ENCODE results near the gene MATN3. TPM values are rescaled to one million over a fixed set of nuclear protein-coding genes. Genes with fewer than 3 reads are reported as not detected.
A peak's percentile ranks its signal among the peaks of the same experiment; 100 is the strongest.
"Not testable (repeated sequence)": the region's sequence is repeated elsewhere in the genome, so short reads cannot be mapped to it uniquely, and the experiment has no call there.

MATN3 gene
- polyA plus RNA-seq (ENCODE audit: insufficient read length), result 1.6 TPM

DNA sequence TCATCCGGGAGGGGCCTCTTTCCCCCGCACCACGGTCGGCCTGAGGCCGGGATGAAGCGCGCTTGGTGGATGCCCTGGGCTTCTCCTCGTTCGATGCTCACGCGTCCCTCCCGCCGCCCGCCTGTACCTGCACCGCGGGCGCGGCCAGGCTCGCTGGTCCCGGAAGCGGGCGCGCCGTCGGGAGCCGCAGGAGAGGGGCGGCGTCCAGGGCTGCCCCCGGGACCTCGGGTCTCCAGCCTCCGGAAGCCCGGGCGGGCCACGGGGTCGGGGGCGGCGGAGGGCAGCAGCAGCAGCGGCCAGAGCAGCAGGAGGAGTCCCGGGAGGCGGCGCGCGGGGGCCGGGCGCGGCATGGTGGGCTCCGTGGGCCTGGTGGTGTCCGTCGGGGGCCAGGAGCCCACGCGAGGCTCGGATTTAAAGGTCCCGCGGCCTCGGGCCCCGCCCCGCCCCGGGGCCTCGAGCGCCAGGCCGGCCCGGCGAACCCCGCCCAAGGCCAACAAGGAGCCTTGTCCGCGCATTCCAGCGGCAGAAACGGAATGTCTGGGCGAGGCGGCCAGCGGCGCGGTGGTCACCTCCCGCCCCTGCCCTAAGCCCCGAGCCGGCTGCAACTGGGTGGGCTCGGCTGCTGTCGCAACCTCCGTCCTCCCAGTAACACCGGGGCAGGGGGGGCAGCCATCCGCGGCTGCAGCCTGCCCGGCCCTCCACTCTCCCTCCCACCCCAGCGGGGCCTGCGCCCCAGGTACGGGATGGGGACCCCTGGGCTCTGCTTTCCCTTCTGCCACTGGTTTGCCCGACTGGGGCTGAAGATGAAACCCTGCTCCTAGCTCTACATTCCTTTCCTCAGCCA is at the start of gene MATN3:
TSS of gene MATN3 (minus strand) at position 387 of the 844 bp plus-strand sequence. CDS start at position 350, 37 bp downstream.
- no peak for DNase-seq (ENCODE audit: low read depth)

GRCh38 chr2:20061940-20062339 is 49.5 kb upstream of the MATN3 start:
- DNase-seq (ENCODE audit: low read depth), result no peak

DNA sequence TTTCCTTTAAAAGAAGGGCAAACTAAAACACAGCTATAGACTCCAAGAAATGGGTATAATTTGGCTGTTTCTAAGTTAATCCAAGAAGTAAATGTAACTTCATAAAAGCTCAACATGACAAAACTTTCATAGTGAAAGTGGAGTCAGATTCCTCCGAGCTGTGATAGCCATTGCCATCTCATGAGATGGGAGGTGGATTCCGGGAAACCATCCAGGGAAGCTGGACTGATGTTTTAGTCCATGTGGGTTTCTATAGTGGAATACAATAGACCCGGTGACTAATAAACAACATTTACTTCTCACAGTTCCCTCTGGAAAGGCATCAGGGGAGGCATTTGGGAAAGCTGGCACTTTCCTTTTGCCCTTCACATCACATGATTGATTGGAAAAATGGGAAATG is 49.0 kb upstream of the MATN3 start:
- DNase-seq (ENCODE audit: low read depth), result no peak

DNA sequence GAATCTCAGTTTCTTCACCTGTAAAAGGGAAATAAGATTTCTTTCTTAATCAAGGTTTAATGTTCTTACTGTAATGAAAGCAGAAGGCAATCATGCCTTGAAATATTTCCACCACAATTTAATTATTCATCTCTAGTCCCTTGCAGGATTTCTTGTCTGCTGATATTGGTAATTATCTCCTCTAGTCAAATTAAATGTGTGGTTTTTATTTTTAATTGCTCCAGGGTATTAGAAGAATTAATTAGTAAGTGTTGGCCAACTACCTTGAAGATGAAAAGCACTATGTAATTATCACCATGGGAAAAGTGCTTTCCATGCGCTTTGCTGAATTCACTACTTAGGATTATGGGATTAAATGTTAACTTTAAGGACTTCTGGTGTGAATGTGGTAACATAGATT is 47.6 kb upstream of the MATN3 start:
- DNase-seq (ENCODE audit: low read depth), result no peak

DNA sequence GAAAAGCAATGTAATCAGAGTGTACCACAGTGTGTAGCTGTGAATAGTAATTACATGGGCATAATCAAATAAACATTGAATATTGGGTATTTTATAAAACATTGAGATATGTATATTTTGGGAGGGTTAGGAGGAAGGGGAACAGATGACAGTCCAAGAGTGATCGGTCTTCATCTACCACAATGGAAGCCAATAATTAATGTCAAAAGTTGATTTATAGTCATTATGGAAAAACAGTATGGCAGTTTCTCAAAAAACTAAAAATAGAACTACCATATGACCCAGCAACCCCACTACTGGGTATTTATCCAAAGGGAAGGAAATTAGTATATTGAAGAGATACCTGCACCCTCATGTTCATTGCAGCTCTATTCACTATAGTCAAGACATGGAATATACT is 44.8 kb upstream of the MATN3 start:
- DNase-seq (ENCODE audit: low read depth), result no peak

DNA sequence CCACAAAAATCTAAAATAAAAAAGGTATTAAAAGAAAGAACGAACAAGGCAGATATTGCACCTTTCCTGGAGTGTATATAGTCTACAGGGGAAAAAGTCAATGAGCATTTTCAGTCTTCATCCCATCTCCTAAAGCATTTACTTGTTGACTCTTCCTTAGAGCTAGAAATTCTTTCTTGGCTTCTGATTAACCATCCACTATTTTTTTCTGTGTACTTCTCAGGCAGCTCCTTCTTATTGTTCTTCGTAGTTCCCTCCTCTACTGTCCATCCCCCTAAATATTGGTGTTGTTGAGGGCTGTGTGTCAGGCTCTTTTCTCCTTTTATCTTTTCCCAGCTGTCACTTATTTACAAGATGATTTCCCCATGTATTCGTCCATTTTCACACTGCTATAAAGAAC is 42.5 kb upstream of the MATN3 start:
- DNase-seq (ENCODE audit: low read depth), result no peak

- DNase-seq (ENCODE audit: low read depth), result no peak
These were observed 41.7 kb upstream of the MATN3 start for GRCh38 chr2:20054119-20054518.

- no peak for DNase-seq (ENCODE audit: low read depth)
These were observed 40.4 kb upstream of the MATN3 start for GRCh38 chr2:20052861-20053281.

GRCh38 chr2:20052229-20052851 is 39.9 kb upstream of the MATN3 start:
- no peak for DNase-seq (ENCODE audit: low read depth)

DNA sequence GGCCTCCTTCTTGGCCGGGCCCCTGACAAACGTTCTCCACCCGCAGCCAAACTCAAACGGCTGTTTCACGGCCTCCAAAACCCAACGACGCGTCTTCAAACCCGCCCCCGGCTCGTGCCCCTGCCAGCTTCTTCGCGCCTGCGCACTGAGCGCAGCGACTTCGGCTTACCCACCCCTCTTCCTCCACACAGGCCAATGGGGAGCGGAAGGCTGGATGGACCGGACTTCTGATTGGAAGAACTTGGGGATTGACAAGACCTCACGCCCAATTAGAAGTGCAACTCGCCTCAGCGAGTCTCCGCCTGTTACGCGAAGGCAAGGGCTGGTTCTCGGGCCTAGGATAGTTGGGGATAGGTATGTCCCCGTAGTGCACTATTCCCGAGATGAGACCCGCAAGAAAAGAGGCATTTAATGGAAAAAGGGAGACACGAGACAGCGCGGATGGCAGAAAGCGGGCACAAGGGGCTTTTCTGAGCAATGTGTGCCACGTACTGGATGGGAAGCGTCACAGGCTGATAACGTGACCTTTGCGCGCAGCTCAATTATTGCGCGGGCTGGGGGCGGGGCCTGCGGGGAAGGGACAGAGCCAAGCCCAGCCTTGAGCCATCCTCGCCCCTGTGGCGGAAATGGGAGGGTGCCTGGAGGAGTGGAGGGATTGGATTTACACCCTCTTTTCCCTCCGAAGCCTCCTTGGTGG is 39.2 kb upstream of the MATN3 start, which contains the start of gene LAPTM4A:
TSS of gene LAPTM4A (minus strand) at position 97 of the 697 bp plus-strand sequence. CDS start 108 bp downstream, outside the sequence.
- peak; percentile 100 for DNase-seq (ENCODE audit: low read depth)

DNA sequence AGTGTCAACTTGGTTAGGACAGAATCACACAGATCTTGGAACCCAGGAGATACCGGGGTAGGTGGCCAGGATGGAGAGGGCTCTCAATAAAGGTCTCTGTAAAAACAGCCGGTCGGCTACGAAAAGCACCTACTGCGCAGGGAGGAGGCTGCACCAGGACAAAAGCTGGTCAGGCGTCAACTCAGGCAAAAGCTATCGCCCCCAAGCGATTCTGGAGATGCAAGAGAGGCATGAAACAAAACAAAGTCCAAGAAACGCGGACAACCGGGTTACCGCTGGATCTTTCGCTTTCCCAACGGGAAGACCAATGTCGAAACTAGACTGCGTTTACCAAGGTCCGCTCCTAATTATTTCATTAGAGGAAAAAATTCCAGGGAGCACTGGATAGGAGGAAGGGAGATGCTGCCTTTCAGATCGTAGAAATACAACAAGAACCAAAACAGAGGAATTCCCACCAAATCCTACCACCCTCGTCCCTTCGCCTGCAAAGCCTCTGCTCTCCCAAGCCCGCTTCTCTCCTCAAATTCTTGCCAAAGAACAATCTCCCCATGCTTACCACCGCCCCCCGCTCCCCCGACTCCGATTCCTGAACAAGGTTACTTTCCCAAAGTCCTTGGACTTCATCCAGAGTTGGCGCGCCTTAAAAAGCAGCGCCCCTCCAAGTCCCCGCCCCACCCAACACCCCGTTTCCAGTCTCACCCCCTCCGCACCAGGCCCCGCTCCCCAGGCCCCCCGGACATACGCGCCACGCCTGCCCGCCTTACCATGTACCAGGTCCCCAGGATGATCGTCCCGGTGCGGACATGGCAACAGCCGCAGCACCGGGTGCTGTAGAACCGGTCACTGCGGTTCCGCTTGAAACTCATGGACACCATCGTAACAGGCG is 38.4 kb upstream of the MATN3 start:
- no peak for DNase-seq (ENCODE audit: low read depth)

DNA sequence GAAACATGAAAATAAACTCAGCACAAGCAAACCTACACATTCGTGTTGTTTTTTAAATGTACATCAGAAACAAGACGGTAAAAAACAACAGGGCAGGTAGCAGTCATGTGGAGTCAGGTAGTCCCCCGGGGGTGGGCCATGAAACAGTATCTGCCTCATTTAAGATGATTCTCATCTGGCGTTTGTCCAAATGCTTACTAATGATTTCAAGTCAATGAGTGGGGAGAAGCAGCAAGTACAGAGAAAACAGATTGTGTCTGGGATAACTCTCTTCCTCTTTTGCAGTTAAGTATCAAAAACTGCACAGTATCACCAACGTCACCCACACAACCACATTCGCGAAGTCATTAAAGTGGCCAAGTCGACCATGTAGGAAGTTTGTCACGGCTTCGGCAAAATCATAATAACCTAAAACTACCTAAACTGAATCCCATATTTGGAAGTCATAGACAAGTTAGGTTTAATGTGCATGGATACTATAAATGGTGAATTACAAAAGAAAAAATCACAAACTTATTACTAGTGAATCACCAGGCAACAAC is 37.7 kb upstream of the MATN3 start:
- DNase-seq (ENCODE audit: low read depth), result no peak

DNA sequence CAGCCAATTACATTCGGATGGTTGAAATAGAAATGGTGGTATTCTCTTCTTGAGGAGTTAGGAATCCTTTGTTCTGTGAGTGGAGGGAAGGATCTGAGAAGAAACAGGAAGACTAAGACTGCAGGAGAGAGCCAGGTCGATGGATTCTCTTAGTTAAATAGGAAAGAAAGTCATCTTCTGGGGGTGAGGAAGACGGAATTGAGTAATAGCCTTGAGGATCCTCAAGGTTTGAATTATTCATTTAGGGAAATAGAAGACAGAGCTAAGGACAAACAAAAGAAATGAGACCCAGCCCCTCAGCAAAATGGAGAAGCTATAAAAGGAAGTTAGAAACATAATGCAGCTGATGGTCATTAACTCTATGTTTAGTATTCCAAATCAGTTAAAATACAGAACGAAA is 37.2 kb upstream of the MATN3 start:
- DNase-seq (ENCODE audit: low read depth), result no peak

DNA sequence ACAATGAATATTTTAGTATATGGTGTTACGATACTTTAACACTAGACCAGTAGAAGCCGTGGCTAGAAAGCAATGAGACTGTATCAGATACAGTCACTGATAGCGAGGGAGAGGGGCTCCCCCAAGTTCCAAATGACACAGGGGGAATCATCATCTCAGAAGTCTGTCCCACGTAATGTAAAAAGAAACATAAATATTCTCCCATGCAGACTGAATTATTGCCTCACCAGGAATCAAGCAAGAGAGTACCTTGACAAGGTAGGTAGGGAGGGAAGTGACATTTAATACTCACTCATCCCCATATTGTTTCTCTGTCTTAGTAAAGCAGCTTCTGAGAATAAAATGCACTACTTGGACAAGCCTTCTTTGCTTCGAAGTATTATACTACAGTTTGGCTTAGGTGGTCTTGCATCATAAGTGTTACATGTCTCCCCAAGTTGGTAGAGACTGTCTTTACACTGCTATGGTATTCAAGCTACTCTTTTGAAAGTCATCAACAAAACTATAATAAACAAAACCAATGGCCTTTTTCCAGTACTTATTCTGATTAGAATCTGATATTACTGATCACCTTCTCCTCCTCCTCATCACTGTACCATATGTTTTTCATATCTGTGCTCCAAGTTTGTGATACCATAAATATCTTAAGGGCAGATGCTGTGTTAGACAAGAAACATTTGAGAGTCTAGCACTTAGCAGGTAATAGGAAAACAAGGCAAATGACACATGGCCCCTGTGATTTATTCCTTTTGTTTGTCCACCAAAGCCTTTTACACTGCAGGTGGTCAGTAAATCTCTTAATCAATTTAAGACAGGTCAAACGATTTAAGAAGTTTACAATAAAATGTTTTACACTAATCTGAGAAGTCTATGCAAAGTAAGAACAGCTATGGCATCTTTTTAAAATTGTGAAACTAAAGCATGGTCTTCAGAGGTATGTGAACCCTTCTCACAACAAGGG is 36.3 kb upstream of the MATN3 start:
- no peak for DNase-seq (ENCODE audit: low read depth)

GRCh38 chr2:20045712-20046292 is 33.3 kb upstream of the MATN3 start:
- DNase-seq (ENCODE audit: low read depth), result not testable (repeated sequence)

- DNase-seq (ENCODE audit: low read depth), result no peak
These were observed 32.3 kb upstream of the MATN3 start for GRCh38 chr2:20044778-20045177.

DNA sequence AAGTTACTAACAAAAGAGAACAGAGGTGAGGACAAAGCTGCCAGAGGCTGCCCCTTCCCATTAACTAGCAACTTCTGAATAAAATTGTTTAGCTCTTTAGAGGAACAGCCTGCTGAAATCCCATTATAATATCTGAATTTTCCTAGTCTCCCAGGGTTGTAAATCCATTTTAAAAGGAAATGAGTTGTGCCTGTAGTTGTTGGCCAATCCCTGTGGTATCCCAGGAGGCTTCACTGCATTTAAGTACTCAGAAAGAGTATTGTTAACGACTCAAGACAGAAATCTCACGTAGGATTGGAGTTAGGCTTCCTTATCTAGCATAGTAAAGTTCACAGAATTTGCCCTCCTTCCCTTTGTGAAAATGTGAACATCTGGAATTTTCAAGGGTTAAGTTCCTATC is 30.1 kb upstream of the MATN3 start:
- no peak for DNase-seq (ENCODE audit: low read depth)

DNA sequence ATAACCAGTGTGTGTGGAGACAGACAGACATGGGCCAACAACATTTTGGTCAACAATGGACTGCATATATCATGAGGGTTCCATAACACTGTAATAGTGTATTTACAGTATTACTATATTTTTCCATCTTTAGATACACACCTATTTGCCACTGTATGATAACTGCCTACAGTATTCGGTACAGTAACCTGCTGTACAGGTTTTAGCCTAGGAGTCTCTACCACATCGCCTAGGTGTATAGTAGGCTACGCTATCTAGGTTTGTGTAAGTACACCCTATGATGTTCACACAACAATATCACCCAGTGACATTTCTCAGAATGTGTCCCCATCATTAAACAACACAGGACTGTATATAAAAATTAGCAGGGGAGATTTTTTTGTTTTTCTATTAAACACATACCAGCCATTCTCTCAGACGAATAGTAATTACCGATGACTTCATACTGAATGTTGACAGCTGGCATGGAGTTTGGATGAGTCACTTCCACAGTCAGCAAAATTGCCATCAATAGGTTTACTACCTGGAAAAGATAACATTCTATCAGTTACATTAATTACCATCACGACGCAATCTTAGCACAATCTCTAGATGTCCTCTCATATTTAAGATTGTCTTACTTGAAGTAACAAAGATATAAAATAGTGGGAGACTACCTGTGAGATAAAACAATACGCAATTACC is 28.2 kb upstream of the MATN3 start:
- DNase-seq (ENCODE audit: low read depth), result no peak

DNA sequence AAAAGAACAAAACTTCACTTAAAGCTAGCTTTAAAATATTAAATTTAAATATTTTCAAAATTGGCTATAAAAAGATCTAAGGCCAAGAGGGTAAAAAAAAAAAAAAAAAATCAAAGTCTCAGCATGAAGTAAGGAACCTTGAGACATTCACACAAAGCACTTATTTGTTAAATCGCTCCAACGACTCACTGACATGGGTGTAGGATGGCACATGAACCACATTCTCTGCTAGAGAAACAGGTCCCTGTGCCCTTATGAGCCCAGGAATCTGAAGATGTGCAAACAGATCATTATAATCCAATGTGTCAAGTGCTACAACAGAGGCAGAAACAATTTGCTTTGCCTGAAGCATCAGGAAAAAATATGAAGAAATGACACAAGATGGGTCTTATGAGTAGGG is 25.2 kb upstream of the MATN3 start:
- no peak for DNase-seq (ENCODE audit: low read depth)

Measured in forelimb muscle (tissue), 1 donor.